ENCODE data around the gene SYTL2.

Gene SYTL2

GRCh38 chr11:85826116-85826855, 15.3 kb upstream of the SYTL2 start:
- no peak for DNase-seq (ENCODE audit: low read depth)

GRCh38 chr11:85825616-85826015, 14.7 kb upstream of the SYTL2 start:
- DNase-seq (ENCODE audit: low read depth) = no peak

GRCh38 chr11:85823816-85824215, 12.9 kb upstream of the SYTL2 start:
- DNase-seq (ENCODE audit: low read depth) = peak; percentile 36

- DNase-seq (ENCODE audit: low read depth) = no peak
These were observed 11.9 kb upstream of the SYTL2 start for GRCh38 chr11:85822814-85823213.

- no peak for DNase-seq (ENCODE audit: low read depth)
These were observed 10.7 kb upstream of the SYTL2 start for GRCh38 chr11:85821636-85822035.

- DNase-seq (ENCODE audit: low read depth) = no peak
These were observed 8.5 kb upstream of the SYTL2 start for GRCh38 chr11:85819441-85819840.

GRCh38 chr11:85815186-85815931, 4.4 kb upstream of the SYTL2 start:
- no peak for DNase-seq (ENCODE audit: low read depth)

- DNase-seq (ENCODE audit: low read depth) = no peak
These were observed 2.8 kb upstream of the SYTL2 start for GRCh38 chr11:85813721-85814120.

- DNase-seq (ENCODE audit: low read depth) = no peak
These were observed 683 bp upstream of the SYTL2 start for GRCh38 chr11:85811624-85812023.

- no peak for DNase-seq (ENCODE audit: low read depth)
These were observed 445 bp downstream of the SYTL2 start for GRCh38 chr11:85810521-85810870.

GRCh38 chr11:85809863-85810262, 1.1 kb downstream of the SYTL2 start:
- DNase-seq (ENCODE audit: low read depth) = no peak

- no peak for DNase-seq (ENCODE audit: low read depth)
These were observed 1.8 kb downstream of the SYTL2 start for GRCh38 chr11:85809191-85809590.

GRCh38 chr11:85806876-85807275, 4.1 kb downstream of the SYTL2 start:
- no peak for DNase-seq (ENCODE audit: low read depth)

GRCh38 chr11:85806016-85806415, 4.9 kb downstream of the SYTL2 start:
- DNase-seq (ENCODE audit: low read depth) = no peak

GRCh38 chr11:85805387-85805786, 5.6 kb downstream of the SYTL2 start:
- DNase-seq (ENCODE audit: low read depth) = no peak

- no peak for DNase-seq (ENCODE audit: low read depth)
These were observed 7.0 kb downstream of the SYTL2 start for GRCh38 chr11:85803920-85804319.

- no peak for DNase-seq (ENCODE audit: low read depth)
These were observed 7.6 kb downstream of the SYTL2 start for GRCh38 chr11:85803303-85803702.

- DNase-seq (ENCODE audit: low read depth) = no peak
These were observed 9.4 kb downstream of the SYTL2 start for GRCh38 chr11:85801527-85801926.

GRCh38 chr11:85800595-85801342, 10.2 kb downstream of the SYTL2 start:
- no peak for DNase-seq (ENCODE audit: low read depth)

- DNase-seq (ENCODE audit: low read depth) = no peak
These were observed 11.8 kb downstream of the SYTL2 start for GRCh38 chr11:85799142-85799541.

- no peak for DNase-seq (ENCODE audit: low read depth)
These were observed 12.6 kb downstream of the SYTL2 start for GRCh38 chr11:85798361-85798760.

GRCh38 chr11:85795712-85796487, 15.0 kb downstream of the SYTL2 start:
- no peak for DNase-seq (ENCODE audit: low read depth)

Measured in activated gamma-delta T cell treated with anti-CD3 and anti-CD28 coated beads, Interleukin-2, amount 50 U/mL, for 16 hours (primary cell).